Left lobe of liver (tissue), 2 donors: Measurements from ENCODE around the gene SP3. TPM values are rescaled to one million over a fixed set of nuclear protein-coding genes. Genes with fewer than 3 reads are reported as not detected.

Source experiments
- ATAC-seq: fragments of 200-7000 bp; cut with Tn5 transposase; one replicate; pipeline ENCODE4 v1.9.1; 2020; ENCODE audit warnings: mild to moderate bottlenecking, moderate library complexity
- DNase-seq: peaks from one replicate; pipeline ENCODE4 v3.0.0-alpha.2; 2020; ENCODE audit warnings: low spot score
- total RNA-seq: library from RNA; stranded (reverse); gene quantifications from one replicate; pipeline ENCODE4 v1.2.1, GENCODE V29; 2021
- donor health status: DM: no; HTN: no; CAD: no; lungs with moderate emphysema.
- donor health status: DM: no; HTN: yes; CAD: no.

Gene SP3
- total RNA-seq, 1 donor from 2014 or later: 31.7 TPM

- no peak for DNase-seq
- no peak for ATAC-seq
Measured at GRCh38 chr2:173947131-173947530, 18.0 kb downstream of the SP3 start.

- DNase-seq (no peak), ATAC-seq (no peak)
Measured at GRCh38 chr2:173943738-173944137, 21.4 kb downstream of the SP3 start.

GRCh38 chr2:173942861-173943523 lies 22.2 kb downstream of the SP3 start:
- ATAC-seq (no peak), DNase-seq (no peak)

- ATAC-seq (no peak), DNase-seq (no peak)
Measured at GRCh38 chr2:173941567-173941966, 23.6 kb downstream of the SP3 start.

- ATAC-seq: no peak
- DNase-seq: no peak
Measured at GRCh38 chr2:173940208-173941020, 24.8 kb downstream of the SP3 start.

- no peak for DNase-seq
Measured at GRCh38 chr2:173938700-173939384, 26.3 kb downstream of the SP3 start.

GRCh38 chr2:173935305-173935704 lies 29.9 kb downstream of the SP3 start:
- DNase-seq (no peak), ATAC-seq (no peak)

More at GRCh38 chr2:173938700-173939384, 26.3 kb downstream of the SP3 start:
- no peak for ATAC-seq

- ATAC-seq (no peak), DNase-seq (no peak)
Measured at GRCh38 chr2:173934895-173935294, 30.3 kb downstream of the SP3 start.

- ATAC-seq (no peak), DNase-seq (no peak)
Measured at GRCh38 chr2:173931751-173932150, 33.4 kb downstream of the SP3 start.

- DNase-seq: no peak
- peak; percentile 38 for ATAC-seq
Measured at GRCh38 chr2:173929441-173929840, 35.7 kb downstream of the SP3 start.

GRCh38 chr2:173926875-173927274 lies 38.3 kb downstream of the SP3 start:
- no peak for ATAC-seq
- DNase-seq: no peak

GRCh38 chr2:173924285-173924684 lies 40.9 kb downstream of the SP3 start:
- no peak for DNase-seq
- ATAC-seq: no peak

GRCh38 chr2:173922760-173923159 lies 42.4 kb downstream of the SP3 start:
- ATAC-seq: no peak

GRCh38 chr2:173922068-173922467 lies 43.1 kb downstream of the SP3 start:
- DNase-seq (no peak), ATAC-seq (no peak)

More at GRCh38 chr2:173922760-173923159, 42.4 kb downstream of the SP3 start:
- no peak for DNase-seq

GRCh38 chr2:173914055-173914927 lies 50.9 kb downstream of the SP3 start:
- ATAC-seq (no peak), DNase-seq (no peak)

- no peak for DNase-seq
- no peak for ATAC-seq
Measured at GRCh38 chr2:173909846-173910245, 55.3 kb downstream of the SP3 start.

- no peak for DNase-seq
- ATAC-seq: no peak
Measured at GRCh38 chr2:173906626-173907025, 58.5 kb downstream of the SP3 start.

GRCh38 chr2:173903601-173904394 lies 61.4 kb downstream of the SP3 start:
- DNase-seq (no peak), ATAC-seq (peak; percentile 37)

- no peak for ATAC-seq
- no peak for DNase-seq
Measured at GRCh38 chr2:173898996-173899395, 66.2 kb downstream of the SP3 start.

- DNase-seq (no peak), ATAC-seq (peak; percentile 30)
Measured at GRCh38 chr2:173898178-173898668, 67.0 kb downstream of the SP3 start.
